K562 (cell line): Measurements from ENCODE around the gene LTBR. TPM values are rescaled to one million over a fixed set of nuclear protein-coding genes. Genes with fewer than 3 reads are reported as not detected.

ENCODE experiments used
- CLOCK ChIP-seq: fragments of 250-450 bp; sonication (Bioruptor Pico); IDR thresholded peaks from 2 replicates; pipeline ENCODE4 v1.4.0; 2020; ENCODE audit warnings: mild to moderate bottlenecking, moderate library complexity, borderline replicate concordance
- GMEB1 ChIP-seq: fragments of 250-450 bp; sonication (Bioruptor Pico); IDR thresholded peaks from 2 replicates; pipeline ENCODE4 v1.4.0; 2020; ENCODE audit warnings: mild to moderate bottlenecking
- MAX ChIP-seq: sonication (generic); formaldehyde crosslinking; IDR thresholded peaks from 2 replicates; pipeline ENCODE4 v1.9.0; 2022; ENCODE audit warnings: mild to moderate bottlenecking, missing genetic modification reagents
- MXI1 ChIP-seq: IDR thresholded peaks from 2 replicates; pipeline ENCODE4 v1.6.1; 2011; ENCODE audit warnings: low read depth, mild to moderate bottlenecking, improper control_type of control experiment, low read length
- PHTF2 ChIP-seq: fragments of 250-450 bp; sonication (Bioruptor Pico); IDR thresholded peaks from 2 replicates; pipeline ENCODE4 v1.5.0; 2021; ENCODE audit warnings: mild to moderate bottlenecking
- PTRF ChIP-seq: fragments of 450-650 bp; IDR thresholded peaks from 2 replicates; pipeline ENCODE4 v1.6.1; 2016; ENCODE audit warnings: mild to moderate bottlenecking, missing genetic modification characterization, missing compliant biosample characterization
- RFX7 ChIP-seq: fragments of 250-450 bp; sonication (Bioruptor Pico); IDR thresholded peaks from 2 replicates; pipeline ENCODE4 v1.5.1; 2021; ENCODE audit warnings: mild to moderate bottlenecking
- SNAPC5 ChIP-seq: fragments of 250-450 bp; sonication (Bioruptor Pico); IDR thresholded peaks from 2 replicates; pipeline ENCODE4 v1.8.0; 2021; ENCODE audit warnings: moderate library complexity, mild to moderate bottlenecking, inconsistent platforms
- SRSF7 ChIP-seq: fragments of 200-400 bp; formaldehyde crosslinking; optimal IDR thresholded peaks from 2 replicates; pipeline ENCODE3; 2017; ENCODE audit warnings: mild to moderate bottlenecking, low read depth, low read length
- TCF3 ChIP-seq: sonication (generic); formaldehyde crosslinking; IDR thresholded peaks from 2 replicates; pipeline ENCODE4 v1.4.0; 2020; ENCODE audit warnings: mild to moderate bottlenecking, missing genetic modification reagents
- THRB ChIP-seq: fragments of 450-650 bp; formaldehyde crosslinking; conservative IDR thresholded peaks from 2 replicates; pipeline ENCODE4 v1.4.0; 2022; ENCODE audit warnings: mild to moderate bottlenecking, missing genetic modification characterization
- XRCC4 ChIP-seq: IDR thresholded peaks from one replicate; pipeline ENCODE4 v1.6.1; 2011; ENCODE audit not compliant: insufficient read depth, insufficient read length; ENCODE audit errors: extremely low read depth
- ZNF146 ChIP-seq: IDR thresholded peaks from one replicate; pipeline ENCODE4 v1.6.1; 2018; ENCODE audit warnings: missing compliant biosample characterization; ENCODE audit not compliant: unreplicated experiment
- ZNF436 ChIP-seq: fragments of 250-450, 450-650 bp; sonication (Bioruptor Pico); formaldehyde crosslinking; IDR thresholded peaks from 2 replicates; pipeline ENCODE4 v1.7.0; 2020; ENCODE audit warnings: mild to moderate bottlenecking
- ZNF75A ChIP-seq: fragments of 450-650 bp; formaldehyde crosslinking; IDR thresholded peaks from 2 replicates; pipeline ENCODE4 v1.4.0; 2020; ENCODE audit warnings: mild to moderate bottlenecking
- ZNF77 ChIP-seq: fragments of 250-450 bp; sonication (Bioruptor Pico); IDR thresholded peaks from 2 replicates; pipeline ENCODE4 v1.5.0; 2020
- ZZZ3 ChIP-seq: fragments of 450-650 bp; IDR thresholded peaks from 2 replicates; pipeline ENCODE4 v1.6.1; 2016; ENCODE audit warnings: antibody characterized with exemption, mild to moderate bottlenecking, moderate library complexity
- polyA plus RNA-seq, 8 experiments: library from polyadenylated mRNA; depleted of rRNA in 4 of 8; stranded (reverse) in 5 of 8; unstranded in 3 of 8; fragments of >200 nt; fragmentation: Nextera tagmentation in 2 of 8; fragmentation: Illumina TruSeq in 1 of 8; extraction: Ambion mirVana in 2 of 8; extraction: Trizol in 1 of 8; gene quantifications; 2 replicates each; pipeline versions ENCODE4 v1.2.1 to v1.2.3, GENCODE V29; 2011 to 2014; ENCODE audit warnings: inconsistent platforms in 1 of 8, missing spikeins in 1 of 8
- total RNA-seq, 7 experiments: library from RNA; depleted of rRNA in 6 of 7; stranded (reverse); fragments of >200 nt in 6 of 7; fragmentation: Illumina TruSeq in 2 of 7; extraction: Trizol in 2 of 7; gene quantifications; 2 replicates each; pipeline versions ENCODE4 v1.2.1 to v1.2.3, GENCODE V29; 2011 to 2021; ENCODE audit warnings: low replicate concordance in 1 of 7
- TF ChIP-seq, protein P1 (sequence below), 2 experiments: IDR thresholded peaks; 2 replicates each; pipeline ENCODE4 v1.6.1; 2011; ENCODE audit warnings: borderline replicate concordance in 1 of 2, control low read depth in 1 of 2, low read depth in 1 of 2, low read length in 1 of 2, mild to moderate bottlenecking in 1 of 2, mixed read lengths in 1 of 2, moderate library complexity in 1 of 2; ENCODE audit not compliant: insufficient read depth in 1 of 2, insufficient read length in 1 of 2, poor library complexity in 1 of 2, severe bottlenecking in 1 of 2; ENCODE audit errors: extremely low read depth in 1 of 2
- TF ChIP-seq, protein P2 (sequence below): IDR thresholded peaks from 2 replicates; pipeline ENCODE4 v1.6.1; 2011; ENCODE audit not compliant: insufficient read length; ENCODE audit errors: extremely low read depth

The LTBR gene
- total and polyA plus RNA-seq, 9 of the 15 experiments (the other 6 are each of a cell fraction or from before 2014, with no cell fraction given) = 0.96 to 69.0 (median 35.3) TPM

- TF ChIP-seq, protein P1, sequence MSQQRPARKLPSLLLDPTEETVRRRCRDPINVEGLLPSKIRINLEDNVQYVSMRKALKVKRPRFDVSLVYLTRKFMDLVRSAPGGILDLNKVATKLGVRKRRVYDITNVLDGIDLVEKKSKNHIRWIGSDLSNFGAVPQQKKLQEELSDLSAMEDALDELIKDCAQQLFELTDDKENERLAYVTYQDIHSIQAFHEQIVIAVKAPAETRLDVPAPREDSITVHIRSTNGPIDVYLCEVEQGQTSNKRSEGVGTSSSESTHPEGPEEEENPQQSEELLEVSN (IDR thresholded peaks at IDR 0.05; ENCODE audit: borderline replicate concordance in 1 of 2, extremely low read depth in 1 of 2, insufficient read depth in 1 of 2, insufficient read length in 1 of 2, low read depth in 1 of 2, low read length in 1 of 2, poor library complexity in 1 of 2, severe bottlenecking in 1 of 2) = peak; percentile 28 to 71
- TF ChIP-seq MAX (CRISPR knock-in tag) (peak; percentile 87), PHTF2 (CRISPR knock-in tag) (no peak), XRCC4 (no peak), TCF3 (CRISPR knock-in tag) (peak; percentile 5; the same call in 1 of the 2 replicates), GMEB1 (no peak), ZZZ3 (no peak), PTRF (tag) (no peak), ZNF77 (CRISPR knock-in tag) (no peak), CLOCK (CRISPR knock-in tag) (no peak), MXI1 (no peak), ZNF146 (CRISPR knock-in tag) (no peak), SNAPC5 (CRISPR knock-in tag) (no peak), ZNF436 (CRISPR knock-in tag) (no peak), THRB (CRISPR knock-in tag) (no peak), SRSF7 (no peak), RFX7 (CRISPR knock-in tag) (no peak), ZNF75A (CRISPR knock-in tag) (no peak)
- TF ChIP-seq, protein P2, sequence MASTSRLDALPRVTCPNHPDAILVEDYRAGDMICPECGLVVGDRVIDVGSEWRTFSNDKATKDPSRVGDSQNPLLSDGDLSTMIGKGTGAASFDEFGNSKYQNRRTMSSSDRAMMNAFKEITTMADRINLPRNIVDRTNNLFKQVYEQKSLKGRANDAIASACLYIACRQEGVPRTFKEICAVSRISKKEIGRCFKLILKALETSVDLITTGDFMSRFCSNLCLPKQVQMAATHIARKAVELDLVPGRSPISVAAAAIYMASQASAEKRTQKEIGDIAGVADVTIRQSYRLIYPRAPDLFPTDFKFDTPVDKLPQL = no peak
Observed at GRCh38 chr12:6336079-6336888, 47.7 kb upstream of the LTBR start (continued).
